HCT116 (cell line): ENCODE results near the gene S100Z. TPM values are rescaled to one million over a fixed set of nuclear protein-coding genes. Genes with fewer than 3 reads are reported as not detected.
A peak's percentile ranks its signal among the peaks of the same experiment; 100 is the strongest.
"Not testable (repeated sequence)": the region's sequence is repeated elsewhere in the genome, so short reads cannot be mapped to it uniquely, and the experiment has no call there.

Experiments
- ATAC-seq: fragments of 200-7000 bp; cut with Tn5 transposase; 2 replicates; pipeline ENCODE4 v1.9.1; 2020; ENCODE audit warnings: mild to moderate bottlenecking, moderate library complexity
- BruUV-seq: library from RNA; stranded (reverse); fragments of 400-500 nt; replicated peaks from 2 replicates; lab custom pipeline; 2021; lab: Mats Ljungman, UMichigan
- CTCF ChIA-PET: fragments of 300-600 bp; sonication (Branson Sonifier 250); formaldehyde crosslinking; loops from one replicate; lab custom pipeline; 2021; ENCODE audit warnings: antibody characterized with exemption; lab: Charles Lee
- POLR2A ChIA-PET: fragments of 300-600, 350-600 bp; sonication (Branson Sonifier 250); formaldehyde crosslinking; loops from one replicate; lab custom pipeline; 2021; ENCODE audit warnings: antibody characterized with exemption; lab: Charles Lee
- RAD21 ChIA-PET, 2 experiments: fragments of 300-600 bp; sonication (Branson Sonifier 250); formaldehyde crosslinking; loops; one replicate each; lab custom pipeline; 2023; ENCODE audit warnings: low total read pairs in 2 of 2; ENCODE audit not compliant: uncharacterized antibody in 2 of 2, unreplicated experiment in 2 of 2, low non-redundant PET in 1 of 2; lab: Charles Lee
- DNase-seq: peaks from one replicate; pipeline ENCODE4 v3.0.0-alpha.2; 2010; ENCODE audit warnings: low read depth, low spot score
- H2AFZ ChIP-seq: fragments of 200-600 bp; shearing (Covaris generic), sonication (generic); 2 replicates; pipeline ENCODE4 v1.6.1; 2017; ENCODE audit warnings: low read depth, mixed run types, mixed read lengths, antibody characterized with exemption, low read length; ENCODE audit not compliant: poor library complexity, severe bottlenecking
- H3K27ac ChIP-seq: 2 replicates; pipeline ENCODE4 v1.5.1; 2012; ENCODE audit warnings: low read depth, low read length
- H3K27me3 ChIP-seq: fragments of 200-600 bp; sonication (generic); 2 replicates; pipeline ENCODE4 v1.6.1; 2016; ENCODE audit warnings: mixed run types, low read length, mixed read lengths; ENCODE audit not compliant: insufficient read depth
- H3K36me3 ChIP-seq, 2 experiments: fragments of 200-500 bp in 1 of 2; fragments of 200-600 bp in 1 of 2; sonication (Bioruptor generic) in 1 of 2; sonication (generic) in 1 of 2; 2 replicates each; pipeline versions ENCODE4 v1.5.1 to v1.6.1; 2014 to 2016; ENCODE audit warnings: low read length in 2 of 2, inconsistent platforms in 1 of 2, mixed read lengths in 1 of 2, mixed run types in 1 of 2; ENCODE audit not compliant: insufficient read depth in 2 of 2, control insufficient read depth in 1 of 2
- H3K4me1 ChIP-seq, 2 experiments: fragments of 200-600 bp in 1 of 2; sonication (generic) in 1 of 2; 2 replicates each; pipeline versions ENCODE4 v1.5.1 to v1.6.1; 2012 to 2017; ENCODE audit warnings: low read length in 2 of 2, inconsistent platforms in 1 of 2, mild to moderate bottlenecking in 1 of 2, mixed read lengths in 1 of 2, mixed run types in 1 of 2, moderate library complexity in 1 of 2; ENCODE audit not compliant: insufficient read depth in 2 of 2, control insufficient read depth in 1 of 2
- H3K4me2 ChIP-seq: fragments of 200-600 bp; sonication (generic); 2 replicates; pipeline ENCODE4 v1.6.1; 2017; ENCODE audit warnings: mixed run types, low read length, mixed read lengths
- H3K4me3 ChIP-seq, 2 experiments: fragments of 200-600 bp in 1 of 2; sonication (generic) in 1 of 2; replicated peaks in 1 of 2; 2 replicates each; pipeline ENCODE4 v1.5.1; 2011 to 2016; ENCODE audit warnings: low read length in 2 of 2, control low read depth in 1 of 2, low read depth in 1 of 2, mild to moderate bottlenecking in 1 of 2, mixed read lengths in 1 of 2, mixed run types in 1 of 2
- H3K79me2 ChIP-seq: fragments of 200-600 bp; sonication (generic); 2 replicates; pipeline ENCODE4 v1.6.1; 2017; ENCODE audit warnings: mild to moderate bottlenecking, mixed run types, low read length, moderate library complexity, mixed read lengths; ENCODE audit not compliant: insufficient read depth
- H3K9ac ChIP-seq: fragments of 200-600 bp; sonication (generic); 2 replicates; pipeline ENCODE4 v1.6.1; 2016; ENCODE audit warnings: low read length, mixed read lengths
- H3K9me2 ChIP-seq: fragments of 200-600 bp; sonication (generic), shearing (Covaris generic); 2 replicates; pipeline ENCODE4 v1.6.1; 2017; ENCODE audit warnings: mixed run types, mild to moderate bottlenecking, moderate library complexity; ENCODE audit not compliant: insufficient read depth
- H3K9me3 ChIP-seq, 2 experiments: fragments of 200-500 bp in 1 of 2; fragments of 200-600 bp in 1 of 2; sonication (Bioruptor generic) in 1 of 2; sonication (generic) in 1 of 2; 2 replicates each; pipeline ENCODE4 v1.6.1; 2014 to 2017; ENCODE audit warnings: low read length in 2 of 2, mixed read lengths in 2 of 2, inconsistent platforms in 1 of 2, low read depth in 1 of 2, mild to moderate bottlenecking in 1 of 2, mixed run types in 1 of 2, moderate library complexity in 1 of 2; ENCODE audit not compliant: control insufficient read depth in 1 of 2, insufficient read depth in 1 of 2
- H4K20me1 ChIP-seq: fragments of 200-600 bp; sonication (generic), shearing (Covaris generic); 2 replicates; pipeline ENCODE4 v1.6.1; 2017; ENCODE audit warnings: mixed run types, mild to moderate bottlenecking, moderate library complexity; ENCODE audit not compliant: insufficient read depth
- ATF3 ChIP-seq: IDR thresholded peaks from 2 replicates; pipeline ENCODE4 v1.6.1; 2012
- FOSL1 ChIP-seq: IDR thresholded peaks from 2 replicates; pipeline ENCODE4 v1.6.1; 2012; ENCODE audit warnings: low read depth
- MAX ChIP-seq: IDR thresholded peaks from 2 replicates; pipeline ENCODE4 v1.6.1; 2012
- YY1 ChIP-seq: IDR thresholded peaks from 2 replicates; pipeline ENCODE4 v1.6.1; 2011; ENCODE audit warnings: low read length, low read depth, moderate library complexity, mild to moderate bottlenecking; ENCODE audit not compliant: insufficient replicate concordance; ENCODE audit errors: extremely low read depth
- ZNF274 ChIP-seq: fragments of 200-500 bp; sonication (Bioruptor generic); IDR thresholded peaks from 2 replicates; pipeline ENCODE4 v1.6.1; 2014; ENCODE audit warnings: mild to moderate bottlenecking, low read depth, low read length, inconsistent platforms
- intact Hi-C: fragments of 100-400 bp; cut with micrococcal nuclease; formaldehyde crosslinking; loops from 2 replicates; pipeline ENCODE4 v1.10.0; 2022
- total RNA-seq: library from RNA; stranded (reverse); gene quantifications from one replicate; pipeline ENCODE4 v1.2.1, GENCODE V29; 2021; ENCODE audit not compliant: unreplicated experiment

Gene S100Z
- total RNA-seq, 1 experiment from 2014 or later = not detected

- no peaks in the 10 kb centered on the region for H3K36me3 ChIP-seq
- TF ChIP-seq FOSL1 = 0 out of 2 replicates have a peak, but pooled peaks have one; percentile 13
- TF ChIP-seq ATF3 = no peak
- no peak for TF ChIP-seq YY1
- no peak for TF ChIP-seq ZNF274
- TF ChIP-seq MAX = peak; percentile 19; the same call in 1 of the 2 replicates
- ChIA-PET RAD21 (no interaction called here), CTCF (no interaction called here), POLR2A (no interaction called here)
- DNase-seq (no peak), ATAC-seq (no peak)
- no peaks in the 10 kb centered on the region for H3K9me2 ChIP-seq
- no peak overlapping the region for H3K4me3 ChIP-seq
- H3K27ac ChIP-seq = no peak overlapping the region
- intact Hi-C loops = no loop called here
- no peaks in the 10 kb centered on the region for H3K79me2 ChIP-seq
- no peaks in the 10 kb centered on the region for H3K9me3 ChIP-seq
- H2AFZ ChIP-seq = no peak overlapping the region
- no peak overlapping the region for H3K9ac ChIP-seq
- H3K4me1 ChIP-seq = peaks cover 37 to 77% of the 10 kb centered on the region in 2 experiments
- peak overlapping the region; percentile 28; the same call in 1 of the 2 replicates for H3K4me2 ChIP-seq
- no peaks in the 10 kb centered on the region for H3K27me3 ChIP-seq
- H4K20me1 ChIP-seq = no peaks in the 10 kb centered on the region
- no TSS peak for BruUV-seq
Observed at GRCh38 chr5:76811214-76811613, 38.6 kb upstream of the S100Z start.

- POLR2A ChIA-PET, H3K4me3 ChIP-seq, BruUV-seq, H2AFZ ChIP-seq, H4K20me1 ChIP-seq, H3K9ac ChIP-seq, H3K9me3 ChIP-seq, RAD21 ChIA-PET, H3K36me3 ChIP-seq, intact Hi-C loops, CTCF ChIA-PET, H3K27me3 ChIP-seq, H3K27ac ChIP-seq, H3K79me2 ChIP-seq, ATAC-seq, H3K4me2 ChIP-seq, H3K9me2 ChIP-seq, DNase-seq: not testable (repeated sequence)
- peaks cover 33 to 76% of the 10 kb centered on the region in 2 experiments for H3K4me1 ChIP-seq
Observed at GRCh38 chr5:76812209-76812608, 37.6 kb upstream of the S100Z start.
